Testis (tissue), 2 donors: ENCODE data around the gene FBXO5.

Source experiments
- CTCF ChIP-seq, 3 experiments: fragments of 450-650 bp in 2 of 3; fragments of 200-600 bp in 1 of 3; sonication (generic) in 1 of 3; IDR thresholded peaks; one replicate each; pipeline ENCODE4 v1.5.1; 2016 to 2019; ENCODE audit warnings: antibody characterized with exemption in 3 of 3, mild to moderate bottlenecking in 2 of 3, moderate library complexity in 1 of 3
- POLR2A ChIP-seq: fragments of 450-650 bp; IDR thresholded peaks from one replicate; pipeline ENCODE4 v1.6.1; 2017; ENCODE audit warnings: antibody characterized with exemption, mild to moderate bottlenecking, moderate library complexity

GRCh38 chr6:152922706-152923105, 60.1 kb downstream of the FBXO5 start:
- no peak for TF ChIP-seq CTCF (IDR thresholded peaks at IDR 0.05)
- no peak for TF ChIP-seq POLR2A
